A549 (cell line): Measurements from ENCODE around the gene FOLR1. TPM values are rescaled to one million over a fixed set of nuclear protein-coding genes. Genes with fewer than 3 reads are reported as not detected.
A peak's percentile ranks its signal among the peaks of the same experiment; 100 is the strongest.

Source experiments
- ATAC-seq, 2 experiments: fragments of 200-7000 bp in 1 of 2; fragments of >200 bp in 1 of 2; cut with Nextera tagmentation in 1 of 2; cut with Tn5 transposase in 1 of 2; 3 replicates each; pipeline versions ENCODE4 v1.8.0 to v1.9.1; 2018 to 2020; ENCODE audit warnings: mild to moderate bottlenecking in 1 of 2, moderate library complexity in 1 of 2
- CTCF ChIA-PET: fragments of 300-600 bp; sonication (Branson Sonifier 250); formaldehyde crosslinking; extraction: SDS; loops from one replicate; lab custom pipeline; 2021; ENCODE audit warnings: antibody characterized with exemption, inconsistent platforms; lab: Yijun Ruan, JAX
- POLR2A ChIA-PET: fragments of 350-600 bp; formaldehyde crosslinking; extraction: SDS; loops from one replicate; lab custom pipeline; 2021; ENCODE audit warnings: antibody characterized with exemption, inconsistent platforms; lab: Yijun Ruan, JAX
- DNase-seq, 2 experiments: peaks; one replicate each; pipeline versions ENCODE4 v3.0.0 to v3.0.0-alpha.2; 2011 to 2016; ENCODE audit warnings: low read depth in 1 of 2, low spot score in 1 of 2
- FAIRE-seq: peaks from 2 replicates; lab custom pipeline; 2011; peaks lifted over from hg19 to GRCh38; lab: Jason Lieb, UNC
- H3K27ac ChIP-seq, 2 experiments: fragments of >200 bp; sonication (Bioruptor Twin); formaldehyde crosslinking; 3 replicates each; pipeline ENCODE4 v1.5.1; 2016 to 2017
- H3K4me1 ChIP-seq: fragments of >200 bp; sonication (Bioruptor Twin); formaldehyde crosslinking; 3 replicates; pipeline ENCODE4 v1.6.1; 2016
- H3K4me2 ChIP-seq: fragments of >200 bp; sonication (Bioruptor Twin); formaldehyde crosslinking; 3 replicates; pipeline ENCODE4 v1.6.1; 2016
- H3K4me3 ChIP-seq: fragments of >200 bp; sonication (Bioruptor Twin); formaldehyde crosslinking; 3 replicates; pipeline ENCODE4 v1.5.1; 2016
- H3K9me3 ChIP-seq: fragments of >200 bp; sonication (Bioruptor Twin); formaldehyde crosslinking; 3 replicates; pipeline ENCODE4 v1.6.1; 2016
- BHLHE40 ChIP-seq: IDR thresholded peaks from 2 replicates; pipeline ENCODE4 v1.6.1; 2012; ENCODE audit warnings: low read depth, low read length, inconsistent platforms
- CBX2 ChIP-seq: fragments of 200-600 bp; sonication (generic); IDR thresholded peaks from 2 replicates; pipeline ENCODE4 v1.6.1; 2016; ENCODE audit warnings: low read depth, mild to moderate bottlenecking, borderline replicate concordance
- CHD2 ChIP-seq: fragments of 150-350 bp; IDR thresholded peaks from 2 replicates; pipeline ENCODE4 v1.6.1; 2014; ENCODE audit warnings: low read length; ENCODE audit not compliant: partially characterized antibody
- FOSL2 ChIP-seq, 2 experiments: fragments of 450-650 bp in 1 of 2; fragments of >200 bp in 1 of 2; sonication (Bioruptor Twin) in 1 of 2; formaldehyde crosslinking; IDR thresholded peaks; 2 replicates each; pipeline versions ENCODE4 v1.5.0 to v1.6.1; 2016 to 2020; ENCODE audit warnings: mild to moderate bottlenecking in 1 of 2, moderate library complexity in 1 of 2
- HOXB13 ChIP-seq: fragments of 250-450 bp; sonication (Bioruptor Pico); IDR thresholded peaks from 2 replicates; pipeline ENCODE4 v1.5.0; 2020; ENCODE audit warnings: low read depth, mild to moderate bottlenecking, moderate library complexity
- HOXB5 ChIP-seq: fragments of 250-450 bp; sonication (Bioruptor Pico); IDR thresholded peaks from 2 replicates; pipeline ENCODE4 v1.5.0; 2020; ENCODE audit warnings: mild to moderate bottlenecking, moderate library complexity
- JUN ChIP-seq, 2 experiments: fragments of >200 bp; sonication (Bioruptor Twin); formaldehyde crosslinking; IDR thresholded peaks; 2 replicates in 1 of 2; 3 replicates in 1 of 2; pipeline ENCODE4 v1.6.1; 2016 to 2017
- PHF8 ChIP-seq: fragments of 200-600 bp; sonication (generic); IDR thresholded peaks from 2 replicates; pipeline ENCODE4 v1.6.1; 2016; ENCODE audit warnings: low read depth, mild to moderate bottlenecking, antibody characterized with exemption, moderate library complexity, borderline replicate concordance
- POLR2A ChIP-seq: IDR thresholded peaks from 2 replicates; pipeline ENCODE4 v1.6.1; 2012; ENCODE audit warnings: mild to moderate bottlenecking, low read length
- POLR2AphosphoS2 ChIP-seq: conservative IDR thresholded peaks from 2 replicates; pipeline ENCODE4 v1.6.1; 2012; ENCODE audit warnings: low read length, improper control_type of control experiment, inconsistent platforms
- RARB ChIP-seq: fragments of 250-450 bp; sonication (Bioruptor Pico); IDR thresholded peaks from 2 replicates; pipeline ENCODE4 v1.8.0; 2021; ENCODE audit warnings: mild to moderate bottlenecking, moderate library complexity
- SMC3 ChIP-seq: fragments of >200 bp; sonication (Bioruptor Twin); formaldehyde crosslinking; IDR thresholded peaks from 3 replicates; pipeline ENCODE4 v1.6.1; 2018; ENCODE audit warnings: inconsistent platforms
- SREBF2 ChIP-seq: fragments of 450-650 bp; IDR thresholded peaks from 2 replicates; pipeline ENCODE4 v1.6.1; 2014; ENCODE audit warnings: mild to moderate bottlenecking, moderate library complexity
- TFCP2L1 ChIP-seq: fragments of 250-450 bp; sonication (Bioruptor Pico); IDR thresholded peaks from 2 replicates; pipeline ENCODE4 v1.5.0; 2021; ENCODE audit warnings: mild to moderate bottlenecking
- ZNF302 ChIP-seq: fragments of 250-450 bp; sonication (Bioruptor Pico); IDR thresholded peaks from 2 replicates; pipeline ENCODE4 v1.9.0; 2021; ENCODE audit warnings: inconsistent platforms, mild to moderate bottlenecking, moderate library complexity
- WGBS: methylation state at CpG from one replicate; pipeline ENCODE4 v1.1.6; 2017; ENCODE audit errors: missing lambda C conversion rate; 5-methylcytosine and 5-hydroxymethylcytosine counted together
- polyA plus RNA-seq, 4 experiments: library from polyadenylated mRNA; depleted of rRNA in 3 of 4; stranded (reverse); fragments of >200 nt; fragmentation: RNase III in 1 of 4; extraction: RNeasy Plus Mini Kit Qiagen cat#74134 plus additional on column Dnase treatment in 1 of 4; gene quantifications; 2 replicates in 3 of 4; 3 replicates in 1 of 4; pipeline ENCODE4 v1.2.3, GENCODE V29; 2011 to 2017
- TF ChIP-seq, protein P1 (sequence below): IDR thresholded peaks from 2 replicates; pipeline ENCODE4 v1.6.1; 2012
- TF ChIP-seq, protein P2 (sequence below): fragments of 250-450 bp; sonication (Bioruptor Pico); IDR thresholded peaks from 2 replicates; pipeline ENCODE4 v1.5.0; 2020; ENCODE audit warnings: low read depth, mild to moderate bottlenecking, moderate library complexity
- TF ChIP-seq, protein P3 (sequence below): fragments of >200 bp; sonication (Bioruptor Twin); formaldehyde crosslinking; IDR thresholded peaks from 2 replicates; pipeline ENCODE4 v1.6.1; 2016
- TF ChIP-seq, protein P4 (sequence below): IDR thresholded peaks from 2 replicates; pipeline ENCODE4 v1.6.1; 2012; ENCODE audit warnings: low read depth, borderline replicate concordance
- TF ChIP-seq, protein P5 (sequence below): fragments of 450-650 bp; IDR thresholded peaks from 2 replicates; pipeline ENCODE4 v1.6.1; 2014; ENCODE audit warnings: antibody characterized with exemption

Gene FOLR1
- polyA plus RNA-seq, 2 of the 4 experiments (the other 2 are of a cell fraction) = 0.08 to 0.22 TPM

DNA sequence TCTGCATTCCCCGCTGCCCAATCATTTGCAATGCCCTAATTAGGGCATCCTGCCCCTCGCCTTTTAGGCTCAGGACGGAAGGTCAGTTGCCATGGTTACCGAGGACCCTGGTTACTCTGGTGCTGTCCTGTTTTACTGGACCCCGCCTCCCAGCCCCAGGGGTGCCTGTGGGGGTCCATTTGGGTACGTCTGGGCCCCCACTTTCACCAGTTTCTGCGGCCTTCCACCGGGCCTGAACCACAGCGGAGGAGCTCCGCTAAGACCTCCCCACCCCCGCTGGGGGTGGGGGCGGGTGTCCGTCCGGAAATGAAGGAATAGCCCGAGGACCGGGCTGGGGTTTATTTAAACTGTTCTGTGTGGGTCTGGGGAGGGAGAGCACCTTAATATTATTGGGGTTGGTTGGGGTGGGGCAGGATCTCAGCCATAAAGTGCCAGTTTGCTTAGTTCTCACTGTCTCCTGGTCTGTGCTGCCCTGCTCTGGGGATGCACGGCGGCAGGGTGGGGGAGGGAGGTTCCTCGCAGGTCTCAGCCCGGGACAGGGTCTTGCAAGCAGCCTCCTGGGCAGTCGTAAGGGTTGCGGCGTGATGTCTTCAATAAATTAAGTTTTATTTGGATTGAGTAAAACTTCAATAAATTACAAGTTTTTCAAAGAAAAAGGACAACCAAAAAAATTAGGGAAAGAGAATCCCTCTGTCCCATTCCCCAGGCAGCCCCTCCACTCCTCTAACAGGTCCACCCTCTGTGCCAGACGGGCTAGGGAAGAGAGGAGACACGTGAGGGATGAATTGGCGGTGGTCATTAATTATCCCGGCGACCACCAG lies 46.8 kb downstream of the FOLR1 start:
- CTCF ChIA-PET = interaction anchor here (0.6 to 5.9 kb wide), 25 partner anchors 10 to 260 kb away, joined by 3 to 83 read pairs (median 4); partner anchors contain the start of genes FOLR2, INPPL1 and TOMT

DNA sequence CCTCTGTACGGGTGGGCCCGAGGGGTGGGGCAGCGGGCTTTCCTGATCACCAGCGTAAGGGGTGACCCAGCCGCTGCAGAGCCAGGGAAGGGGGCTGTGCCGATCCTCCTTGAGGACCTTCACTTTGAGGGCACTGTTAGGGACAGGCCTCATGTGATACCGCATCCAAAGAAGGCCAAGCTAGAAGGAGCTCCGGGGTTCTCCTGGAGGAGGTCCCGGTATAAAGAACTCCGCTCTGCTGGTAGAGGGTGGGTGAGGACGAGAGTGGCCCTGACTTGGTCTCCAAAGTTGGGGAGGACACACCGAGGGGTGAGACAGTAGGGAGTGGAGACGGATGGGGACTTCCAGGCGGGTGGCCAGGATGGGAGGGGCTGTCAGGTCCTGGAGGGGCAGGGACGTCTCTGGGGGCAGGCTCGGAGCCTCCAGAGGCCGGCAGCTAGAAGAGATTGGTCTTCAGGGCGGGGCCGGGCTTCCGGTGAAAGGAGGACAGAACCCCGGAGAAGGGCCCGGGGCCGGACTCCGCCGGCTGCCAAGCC lies 47.4 kb downstream of the FOLR1 start:
- WGBS = 61% methylated on average over 23 of the region's 25 CpGs
- TF ChIP-seq POLR2AphosphoS2 (0 out of 2 replicates have a peak, but pooled peaks have one; percentile 81), JUN (IDR thresholded peaks at IDR 0.05) (no peak)
- TF ChIP-seq, protein P1, sequence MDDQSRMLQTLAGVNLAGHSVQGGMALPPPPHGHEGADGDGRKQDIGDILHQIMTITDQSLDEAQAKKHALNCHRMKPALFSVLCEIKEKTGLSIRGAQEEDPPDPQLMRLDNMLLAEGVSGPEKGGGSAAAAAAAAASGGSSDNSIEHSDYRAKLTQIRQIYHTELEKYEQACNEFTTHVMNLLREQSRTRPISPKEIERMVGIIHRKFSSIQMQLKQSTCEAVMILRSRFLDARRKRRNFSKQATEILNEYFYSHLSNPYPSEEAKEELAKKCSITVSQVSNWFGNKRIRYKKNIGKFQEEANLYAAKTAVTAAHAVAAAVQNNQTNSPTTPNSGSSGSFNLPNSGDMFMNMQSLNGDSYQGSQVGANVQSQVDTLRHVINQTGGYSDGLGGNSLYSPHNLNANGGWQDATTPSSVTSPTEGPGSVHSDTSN = peak; percentile 27
- no peak overlapping the region for H3K4me2 ChIP-seq
- no peak overlapping the region for H3K27ac ChIP-seq
- FAIRE-seq (no peak), DNase-seq (no peak), ATAC-seq (no peak; a peak in 1 of 6 replicates)
- H3K4me1 ChIP-seq = peaks cover 12% of the 10 kb centered on the region
- POLR2A ChIA-PET = no interaction called here
- CTCF ChIA-PET = interaction anchor here (1.2 to 5.9 kb wide), 4 partner anchors 11 to 176 kb away, joined by 3 to 83 read pairs (median 6); partner anchors contain the start of gene INPPL1
- H3K9me3 ChIP-seq = 0 out of 3 replicates have a peak, but pooled peaks cover 3% of the 10 kb centered on the region
- no peak overlapping the region for H3K4me3 ChIP-seq

More for the DNA sequence above, 46.8 kb downstream of the FOLR1 start:
- H3K4me3 ChIP-seq = no peak overlapping the region
- no peak overlapping the region for H3K27ac ChIP-seq
- peaks cover 12% of the 10 kb centered on the region for H3K4me1 ChIP-seq
- 0 out of 3 replicates have a peak, but pooled peaks cover 3% of the 10 kb centered on the region for H3K9me3 ChIP-seq
- FAIRE-seq (no peak), ATAC-seq (no peak), DNase-seq (no peak)
- TF ChIP-seq, protein P2, sequence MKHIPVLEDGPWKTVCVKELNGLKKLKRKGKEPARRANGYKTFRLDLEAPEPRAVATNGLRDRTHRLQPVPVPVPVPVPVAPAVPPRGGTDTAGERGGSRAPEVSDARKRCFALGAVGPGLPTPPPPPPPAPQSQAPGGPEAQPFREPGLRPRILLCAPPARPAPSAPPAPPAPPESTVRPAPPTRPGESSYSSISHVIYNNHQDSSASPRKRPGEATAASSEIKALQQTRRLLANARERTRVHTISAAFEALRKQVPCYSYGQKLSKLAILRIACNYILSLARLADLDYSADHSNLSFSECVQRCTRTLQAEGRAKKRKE (CRISPR knock-in tag) = no peak
- TF ChIP-seq ZNF302 (CRISPR knock-in tag) (no peak), HOXB13 (no peak), SREBF2 (no peak), POLR2A (no peak), FOSL2 (IDR thresholded peaks at IDR 0.05) (no peak), FOSL2 (CRISPR knock-in tag; IDR thresholded peaks at IDR 0.05) (no peak), PHF8 (no peak), CBX2 (no peak), TFCP2L1 (CRISPR knock-in tag) (no peak), HOXB5 (no peak), SMC3 (no peak), CHD2 (no peak), JUN (IDR thresholded peaks at IDR 0.05) (no peak; a peak in 1 of 5 replicates), BHLHE40 (no peak), RARB (CRISPR knock-in tag) (no peak)
- TF ChIP-seq, protein P3, sequence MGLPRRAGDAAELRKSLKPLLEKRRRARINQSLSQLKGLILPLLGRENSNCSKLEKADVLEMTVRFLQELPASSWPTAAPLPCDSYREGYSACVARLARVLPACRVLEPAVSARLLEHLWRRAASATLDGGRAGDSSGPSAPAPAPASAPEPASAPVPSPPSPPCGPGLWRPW = no peak
- TF ChIP-seq, protein P4, sequence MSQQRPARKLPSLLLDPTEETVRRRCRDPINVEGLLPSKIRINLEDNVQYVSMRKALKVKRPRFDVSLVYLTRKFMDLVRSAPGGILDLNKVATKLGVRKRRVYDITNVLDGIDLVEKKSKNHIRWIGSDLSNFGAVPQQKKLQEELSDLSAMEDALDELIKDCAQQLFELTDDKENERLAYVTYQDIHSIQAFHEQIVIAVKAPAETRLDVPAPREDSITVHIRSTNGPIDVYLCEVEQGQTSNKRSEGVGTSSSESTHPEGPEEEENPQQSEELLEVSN = no peak
- TF ChIP-seq, protein P5, sequence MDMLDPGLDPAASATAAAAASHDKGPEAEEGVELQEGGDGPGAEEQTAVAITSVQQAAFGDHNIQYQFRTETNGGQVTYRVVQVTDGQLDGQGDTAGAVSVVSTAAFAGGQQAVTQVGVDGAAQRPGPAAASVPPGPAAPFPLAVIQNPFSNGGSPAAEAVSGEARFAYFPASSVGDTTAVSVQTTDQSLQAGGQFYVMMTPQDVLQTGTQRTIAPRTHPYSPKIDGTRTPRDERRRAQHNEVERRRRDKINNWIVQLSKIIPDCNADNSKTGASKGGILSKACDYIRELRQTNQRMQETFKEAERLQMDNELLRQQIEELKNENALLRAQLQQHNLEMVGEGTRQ = no peak
- POLR2A ChIA-PET = interaction anchor here (0.9 kb wide), 1 partner anchor 15 kb away, joined by 4 read pairs; no protein-coding TSS in a partner anchor
- WGBS = 79% methylated on average over 23 of the region's 28 CpGs
- H3K4me2 ChIP-seq = no peak overlapping the region
